GM19043 (cell line): ENCODE results near the gene SLPI.

Experiments
- ATAC-seq: cut with Tn5 transposase; IDR thresholded peaks from one replicate; pipeline ENCODE4 v1.9.1; 2021; ENCODE audit warnings: low read depth; ENCODE audit not compliant: unreplicated experiment

SLPI gene

DNA sequence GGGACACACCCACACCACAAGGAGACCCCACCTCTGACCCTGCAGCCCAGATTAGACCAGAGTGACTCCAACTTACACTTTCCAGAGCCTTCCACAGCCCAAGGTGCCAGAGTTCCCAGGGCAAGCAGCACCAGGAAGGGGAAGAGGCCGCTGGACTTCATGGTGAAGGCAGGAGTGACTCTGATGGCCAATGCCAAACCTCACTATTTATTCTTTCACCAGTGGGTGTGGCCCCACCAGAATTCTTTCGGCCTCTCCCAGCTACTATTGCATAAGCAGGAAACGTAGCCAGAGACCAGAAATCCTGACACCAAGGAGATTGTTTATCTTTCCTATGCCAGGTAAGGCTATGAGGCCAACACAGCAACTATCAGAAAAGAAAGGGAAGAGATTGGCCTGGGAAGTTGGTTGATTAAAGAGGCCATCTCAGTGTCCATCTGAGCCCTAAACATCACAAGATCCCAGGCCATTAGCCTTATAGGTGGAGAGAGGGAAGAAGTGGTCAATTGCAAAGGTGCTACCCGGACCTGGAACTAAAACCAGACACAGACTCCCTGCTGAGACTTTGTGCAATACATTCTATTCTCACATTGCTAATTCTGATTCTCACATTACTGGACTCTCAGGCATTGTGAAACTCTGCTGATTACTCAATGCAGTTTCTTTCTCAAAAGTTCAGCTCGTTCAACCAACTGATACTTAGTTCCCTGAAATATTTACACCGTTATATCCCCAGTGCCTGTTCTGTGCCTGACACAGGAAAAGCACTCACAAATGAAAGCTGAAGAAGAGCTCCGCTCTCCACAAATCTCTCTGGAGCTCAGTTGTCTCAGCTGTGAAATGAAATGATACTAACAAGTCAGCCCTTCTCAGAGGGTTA lies at the start of gene SLPI:
TSS of gene SLPI (minus strand) at position 182 of the 880 bp plus-strand sequence. CDS start at position 161, 21 bp downstream.
- ATAC-seq: no peak

DNA sequence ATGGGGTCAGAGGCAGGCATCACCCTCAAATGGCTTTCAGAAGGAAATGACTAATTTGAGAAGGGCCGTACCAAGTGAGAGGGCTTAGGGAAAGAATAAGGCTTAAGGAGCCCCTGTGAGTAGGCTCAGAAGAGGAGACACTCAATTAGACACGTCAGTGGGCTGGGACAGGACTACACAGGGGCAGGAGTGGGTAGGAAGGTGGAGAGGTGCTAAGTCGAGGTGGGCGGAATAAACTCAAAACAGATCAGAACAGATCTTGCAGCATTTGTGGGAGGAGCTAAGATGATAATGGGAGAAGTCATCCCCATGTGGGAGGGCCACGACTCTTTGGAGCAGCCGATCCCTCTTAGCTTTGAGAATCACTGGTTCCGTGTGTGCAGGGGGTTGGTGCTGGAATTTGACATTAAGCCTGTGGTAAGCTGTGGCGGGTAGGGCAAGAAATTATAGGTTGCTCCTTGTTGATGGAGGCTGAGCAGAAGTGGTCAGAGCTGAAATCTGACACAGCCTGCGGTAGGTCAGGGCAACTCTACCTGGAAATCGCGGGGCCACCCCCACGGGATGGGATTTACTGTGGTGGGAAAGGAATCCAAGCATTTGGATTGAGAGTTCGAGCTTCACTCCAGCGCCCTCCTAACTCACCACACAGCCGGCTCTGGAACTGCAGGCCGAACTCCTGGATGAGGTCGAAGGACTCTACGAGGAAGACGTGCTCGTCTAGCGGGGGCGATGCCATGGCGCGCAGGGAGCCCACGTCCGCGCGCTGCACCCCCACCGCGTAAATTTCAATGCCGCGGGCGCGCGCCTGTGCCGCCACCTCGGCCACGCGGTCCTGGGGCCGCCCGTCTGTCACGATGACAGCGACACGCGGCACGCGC lies 49.5 kb upstream of the SLPI start:
- ATAC-seq: no peak

DNA sequence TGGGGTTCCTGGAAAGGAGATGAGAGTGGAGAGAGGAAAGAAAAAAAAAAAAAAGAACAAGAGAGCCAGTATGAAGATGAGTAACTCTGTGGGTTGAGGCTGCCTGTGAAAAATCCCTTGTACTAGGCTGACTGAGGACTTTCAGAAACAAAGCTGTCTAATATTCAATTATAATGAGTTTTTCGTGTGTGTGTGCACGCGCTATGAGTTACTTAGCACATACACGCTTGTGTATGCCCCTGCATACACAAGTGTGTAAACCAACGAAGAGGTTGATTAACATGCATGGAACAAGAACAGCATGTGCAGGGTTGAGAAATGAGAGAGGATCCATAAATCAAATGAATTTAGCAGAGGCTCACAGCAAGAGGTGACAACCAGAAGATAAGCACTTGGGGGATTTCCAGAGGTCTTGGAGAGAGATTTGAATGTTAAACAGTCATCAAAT lies 47.5 kb upstream of the SLPI start:
- no peak for ATAC-seq

- ATAC-seq: no peak
These were observed 46.6 kb upstream of the SLPI start for GRCh38 chr20:45300961-45301360.

- no peak for ATAC-seq
These were observed 45.4 kb upstream of the SLPI start for GRCh38 chr20:45299786-45300185.

GRCh38 chr20:45297786-45298497 lies 43.6 kb upstream of the SLPI start:
- no peak for ATAC-seq

GRCh38 chr20:45294659-45295058 lies 40.3 kb upstream of the SLPI start:
- ATAC-seq: no peak

DNA sequence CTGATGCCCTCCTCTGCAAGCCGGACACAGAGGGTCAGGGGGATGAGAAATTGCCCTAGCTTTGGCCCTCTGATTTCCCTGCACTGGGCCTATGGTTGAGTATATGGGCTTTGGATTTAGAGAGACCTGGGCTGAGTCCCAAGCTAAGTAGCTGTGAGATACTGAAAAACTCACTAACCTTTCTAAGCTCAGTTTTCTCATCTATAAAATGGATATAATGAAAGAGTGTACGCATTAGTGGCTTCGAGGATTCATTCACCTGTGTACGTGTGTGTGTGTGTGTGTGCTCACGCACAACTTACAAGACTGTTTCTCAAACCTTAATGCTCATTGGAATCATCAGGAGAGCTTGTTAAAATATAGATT lies 39.6 kb upstream of the SLPI start:
- ATAC-seq: no peak

- no peak for ATAC-seq
These were observed 39.0 kb upstream of the SLPI start for GRCh38 chr20:45293041-45294002.

GRCh38 chr20:45292343-45292742 lies 38.0 kb upstream of the SLPI start:
- no peak for ATAC-seq

- no peak for ATAC-seq
These were observed 37.2 kb upstream of the SLPI start for GRCh38 chr20:45291526-45291925.

DNA sequence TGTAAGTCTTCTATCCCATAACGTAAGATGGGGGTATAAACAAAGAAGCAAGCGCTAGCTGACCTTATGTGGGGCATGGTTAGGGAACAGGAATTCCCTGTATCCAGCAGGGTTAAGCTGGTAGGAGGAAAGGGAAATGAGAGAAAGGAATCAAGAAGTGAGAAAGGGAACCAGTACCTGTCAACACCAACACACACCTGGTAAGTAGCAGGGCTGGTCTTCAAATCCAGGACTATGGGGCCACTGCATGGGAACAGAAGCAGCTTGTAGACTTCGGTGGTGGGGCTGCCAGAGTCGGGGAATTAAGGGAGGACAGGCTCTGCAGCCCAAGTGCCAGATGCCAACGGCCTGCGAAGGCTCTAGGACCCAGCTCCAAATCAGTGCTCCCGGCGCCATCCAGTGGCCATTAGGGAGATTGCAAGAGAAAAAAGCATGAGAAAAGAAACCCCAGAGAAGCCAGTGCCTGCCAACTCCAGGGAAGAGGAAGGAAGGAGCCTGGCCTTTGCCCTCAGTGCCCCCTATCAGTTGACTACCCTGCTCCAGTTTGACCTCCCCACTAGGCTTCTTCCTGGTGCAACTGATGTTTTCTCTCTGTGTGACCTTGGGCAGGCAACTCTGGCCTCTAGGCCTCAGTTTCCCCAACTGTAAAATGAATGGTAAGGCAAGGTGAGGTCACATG lies 36.5 kb upstream of the SLPI start:
- ATAC-seq: no peak

DNA sequence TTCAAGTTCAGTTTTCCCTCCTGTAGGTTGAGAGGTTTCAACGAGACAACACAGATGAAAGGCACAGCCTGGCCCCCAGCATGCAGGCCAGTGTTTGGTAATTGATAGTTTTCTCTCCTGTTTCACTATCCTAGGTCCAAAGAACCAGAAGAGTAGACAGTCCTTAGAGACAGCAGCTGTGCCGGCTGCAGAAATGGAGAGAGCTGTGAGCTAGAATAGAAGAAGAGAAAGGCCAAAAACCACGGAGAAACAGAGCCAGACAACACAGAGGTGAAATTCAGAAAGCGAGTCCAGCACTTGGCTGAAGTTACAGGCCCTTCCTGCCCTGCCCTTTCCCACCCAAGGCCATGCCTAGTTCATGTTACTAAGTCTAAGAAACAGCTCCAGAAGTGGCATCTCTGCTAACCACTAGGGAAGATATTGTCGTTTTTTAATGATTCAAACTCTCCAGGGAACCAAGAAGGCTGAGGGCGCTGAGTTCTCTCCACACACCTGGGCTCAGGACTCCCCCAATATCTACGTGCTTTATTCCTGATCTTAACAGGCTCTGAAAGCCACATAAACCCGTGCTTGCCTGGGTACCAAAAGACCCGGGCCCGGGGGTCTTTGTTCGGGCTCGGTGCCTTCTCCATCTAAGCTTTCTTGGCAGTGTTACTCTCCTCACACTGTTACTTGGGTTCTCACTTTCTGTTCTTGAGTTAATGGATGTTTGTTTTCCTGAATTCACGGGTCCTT lies 35.7 kb upstream of the SLPI start:
- no peak for ATAC-seq

- ATAC-seq: no peak
These were observed 34.5 kb upstream of the SLPI start for GRCh38 chr20:45288860-45289259.

DNA sequence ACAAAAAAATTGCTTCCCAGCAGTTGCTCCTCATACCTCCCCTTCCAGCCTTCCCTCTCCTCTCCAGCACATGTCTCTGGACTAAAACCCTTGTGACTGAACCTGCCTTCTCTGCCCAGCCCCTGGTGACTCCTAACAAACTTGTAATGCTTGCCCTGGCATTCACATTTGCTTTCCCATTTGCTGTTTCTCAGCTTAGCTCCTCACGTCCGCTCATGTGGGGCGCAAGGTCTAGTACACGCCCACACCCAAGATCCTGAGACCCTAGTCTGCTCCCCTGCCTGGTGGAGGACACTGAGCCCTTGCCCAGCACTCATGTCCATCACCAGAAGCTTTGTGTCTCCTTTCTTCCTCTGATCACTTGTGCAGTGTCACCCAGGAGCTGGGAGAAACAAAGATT lies 34.0 kb upstream of the SLPI start:
- no peak for ATAC-seq

DNA sequence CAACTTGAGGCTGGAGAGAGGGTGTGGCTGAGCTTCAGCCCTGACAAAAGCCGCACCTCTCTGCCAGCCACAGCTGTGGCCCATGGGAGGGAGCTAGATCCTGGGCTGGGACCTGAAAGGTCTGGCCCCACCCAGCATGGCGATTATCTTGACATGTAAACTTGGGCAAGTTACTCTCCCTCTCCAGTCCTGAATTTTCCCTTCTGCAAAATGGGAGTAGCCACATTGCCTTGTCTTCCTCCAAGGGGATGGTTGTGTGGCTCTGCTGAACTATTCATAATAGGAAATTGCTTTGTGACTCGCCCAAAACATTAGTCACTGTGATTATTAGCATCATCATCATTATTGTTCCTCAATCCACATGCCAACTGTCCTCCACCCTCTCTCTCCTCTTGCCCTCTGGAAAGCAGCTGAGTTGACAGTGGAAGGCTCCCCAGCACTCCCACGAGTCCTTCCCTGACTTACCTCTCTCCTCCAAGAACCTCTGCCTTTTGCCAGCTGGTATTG lies 29.2 kb upstream of the SLPI start:
- no peak for ATAC-seq

DNA sequence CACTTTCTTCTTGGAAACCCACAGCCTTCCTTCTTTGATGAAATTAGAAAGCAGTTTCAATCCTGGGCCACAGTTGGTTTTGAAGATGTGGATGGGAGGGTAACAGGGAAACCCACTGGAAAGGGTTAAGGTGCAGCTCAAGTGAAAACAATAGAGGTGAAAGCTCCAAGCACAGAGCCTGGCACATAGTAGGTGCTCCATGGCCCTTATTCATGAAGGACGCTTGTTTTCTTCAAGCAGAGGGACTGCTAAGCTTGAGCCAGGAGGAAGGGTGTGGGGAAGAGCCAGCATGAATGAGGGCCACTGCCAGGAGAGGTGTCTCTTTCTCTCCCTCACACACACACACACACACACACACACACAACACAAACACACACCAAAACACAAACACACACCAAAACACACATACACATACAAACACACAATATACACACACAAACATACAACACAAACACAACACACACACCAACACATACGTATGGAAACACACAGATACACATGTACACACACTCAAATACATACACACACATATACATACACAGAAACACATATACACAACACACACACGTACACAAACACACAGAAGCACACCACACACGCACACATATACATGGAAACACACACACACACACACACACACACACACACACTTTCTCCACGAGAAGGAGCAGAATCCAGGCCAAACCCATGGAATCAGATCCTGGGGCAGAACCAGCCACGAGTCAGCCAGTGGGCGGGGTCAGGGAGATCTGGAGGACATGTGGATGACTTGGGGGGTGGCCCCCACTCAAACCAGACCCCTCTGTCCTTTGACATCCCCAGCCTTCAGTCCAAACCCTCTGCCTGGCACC lies 28.6 kb upstream of the SLPI start:
- no peak for ATAC-seq
